Heart right ventricle (tissue), 16 donors: Measurements from ENCODE around the gene MTA1. TPM values are rescaled to one million over a fixed set of nuclear protein-coding genes. Genes with fewer than 3 reads are reported as not detected.
A peak's percentile ranks its signal among the peaks of the same experiment; 100 is the strongest.

Experiments used
- ATAC-seq, 8 donors: fragments of 200-7000 bp; cut with Tn5 transposase; one replicate each; pipeline ENCODE4 v1.9.1; 2020; ENCODE audit warnings: mild to moderate bottlenecking in 8 of 8, moderate library complexity in 8 of 8, moderate number of reproducible peaks in 1 of 8
- DNase-seq, 2 donors: peaks; one replicate each; pipeline ENCODE4 v3.0.0-alpha.2; 2020
- H3K27ac ChIP-seq, 10 donors: fragments of 200-600 bp; sonication (generic) in 2 of 10; one replicate each; pipeline versions ENCODE4 v1.5.0 to v1.8.0; 2020 to 2022; ENCODE audit warnings: mild to moderate bottlenecking in 3 of 10
- H3K27me3 ChIP-seq, 7 donors: fragments of 200-600 bp; one replicate each; pipeline ENCODE4 v1.8.0; 2021 to 2022; ENCODE audit warnings: mild to moderate bottlenecking in 2 of 7
- H3K36me3 ChIP-seq, 9 donors: fragments of 200-600 bp; sonication (generic) in 1 of 9; one replicate each; pipeline versions ENCODE4 v1.5.0 to v1.8.0; 2020 to 2022; ENCODE audit warnings: mild to moderate bottlenecking in 2 of 9
- H3K4me1 ChIP-seq, 9 donors: fragments of 200-600 bp; sonication (generic) in 1 of 9; one replicate each; pipeline versions ENCODE4 v1.5.0 to v1.8.0; 2020 to 2022; ENCODE audit warnings: mild to moderate bottlenecking in 4 of 9
- H3K4me3 ChIP-seq, 10 donors: fragments of 200-600 bp; sonication (generic) in 2 of 10; one replicate each; pipeline versions ENCODE4 v1.5.0 to v1.8.0; 2020 to 2022; ENCODE audit warnings: mild to moderate bottlenecking in 7 of 10, moderate library complexity in 2 of 10
- H3K9me3 ChIP-seq, 11 donors: fragments of 200-600 bp in 10 of 11; sonication (generic) in 2 of 11; one replicate each; pipeline versions ENCODE4 v1.5.0 to v1.8.0; 2013 to 2022; ENCODE audit warnings: mild to moderate bottlenecking in 2 of 11, control low read depth in 1 of 11, moderate library complexity in 1 of 11
- CTCF ChIP-seq, 9 donors: fragments of 200-600 bp; sonication (generic) in 2 of 9; IDR thresholded peaks; one replicate each; pipeline versions ENCODE4 v1.5.0 to v1.8.0; 2021 to 2022; ENCODE audit warnings: antibody characterized with exemption in 9 of 9, mild to moderate bottlenecking in 5 of 9, moderate library complexity in 1 of 9
- WGBS, 2 donors: extraction: QIAGEN DNeasy Blood & Tissue Kit; methylation state at CpG; one replicate each; pipeline ENCODE4 v1.1.7; 2013; ENCODE audit warnings: inconsistent platforms in 1 of 2; 5-methylcytosine and 5-hydroxymethylcytosine counted together
- intact Hi-C, 10 donors: fragments of 100-400 bp; cut with DNase I; formaldehyde crosslinking; loops; one replicate each; pipeline versions ENCODE4 v1.11.1 to v1.14.2; 2022
- polyA plus RNA-seq, 2 donors: library from polyadenylated mRNA; stranded (reverse); fragments of 200-250 nt; gene quantifications; one replicate each; pipeline ENCODE4 v1.2.3, GENCODE V29; 2013
- total RNA-seq, 10 donors: library from RNA; stranded (reverse); fragmentation: NEBNext Ultra II Directional in 3 of 10; extraction: Animal tissue kit (Norgen Biotek cat#: 25700) in 3 of 10; gene quantifications; one replicate each; pipeline versions ENCODE4 v1.2.1 to v1.2.4, GENCODE V29; 2021 to 2023
- donor health status: Arrhythmogenic right ventricular cardiomyopathy.
- donor health status: ischemic (EF 13 %, LVEDD 7.1; RV severe dilation, severe dysfunction).
- donor health status: healthy with polysubstance abuse.
- donor health status: DM: no; HTN: yes; CAD: no.
- donor health status: DM: no; HTN: no; CAD: no.
- donor health status: ischemic (EF 25% LVEDD 6.9; RV normal size, moderate dysfunction).
- donor health status: ischemic (EF 25% LVEDD 5.7; RV mildly dilated, moderate dysfunction).
- donor health status: healthy.
- donor health status: DM: yes; HTN: yes; CAD: no.
- donor health status: Ischemic cardiomyopathy.
- donor health status: ischemic (EF 35%, LVEDD 5.7; RV mildly dilated, moderate dysfunction).
- donor health status: nonischemic (EF 11% LVEDD 7.7; RV severe dilation, severe dysfunction).
- donor health status: DM: yes; HTN: yes; CAD: no.
- donor health status: PGD.
- donor health status: ischemic (EF 29% LVEDD 5.4; RV normal size, mild dysfunction).
- donor health status: nonischemic (EF 23%, LVEDD 6.1; RV moderate dilation, normal function).

The MTA1 gene
- total and polyA plus RNA-seq, 12 donors, result 94.4 to 250 (median 133) TPM

- H3K4me3 ChIP-seq, result no peak overlapping the region
- H3K9me3 ChIP-seq, result peaks cover 0 to 15% (median 0%) of the 10 kb centered on the region in 11 donors
- WGBS, 2 donors, result 85 to 88% methylated on average over 13 of the region's 13 CpGs
- TF ChIP-seq CTCF (IDR thresholded peaks at IDR 0.05), result no peak
- H3K27me3 ChIP-seq, result peaks cover 0 to 37% (median 3%) of the 10 kb centered on the region in 7 donors
- DNase-seq (no peak), ATAC-seq (no peak)
- H3K4me1 ChIP-seq, result peaks cover 3 to 17% (median 15%) of the 10 kb centered on the region in 9 donors
- no peaks in the 10 kb centered on the region for H3K36me3 ChIP-seq
- intact Hi-C loops, result no loop called here
- no peak overlapping the region for H3K27ac ChIP-seq
Measured at GRCh38 chr14:105408592-105408991, 11.0 kb upstream of the MTA1 start.

- Histone ChIP-seq H3K9me3 (peaks cover 0 to 8% (median 0%) of the 10 kb centered on the region in 11 donors), H3K36me3 (no peaks in the 10 kb centered on the region), H3K4me1 (peaks cover 3 to 22% (median 15%) of the 10 kb centered on the region in 9 donors), H3K27me3 (peaks cover 0 to 45% (median 3%) of the 10 kb centered on the region in 7 donors), H3K27ac (no peak overlapping the region), H3K4me3 (no peak overlapping the region)
- no peak for DNase-seq
- TF ChIP-seq CTCF (IDR thresholded peaks at IDR 0.05), result no peak
- no peak for ATAC-seq
- WGBS, 2 donors, result 88 to 89% methylated on average over 3 of the region's 3 CpGs
- intact Hi-C loops, result no loop called here
Measured at GRCh38 chr14:105409364-105409763, 10.3 kb upstream of the MTA1 start.

- H3K4me3 ChIP-seq, result peak overlapping the region in 4 of 10 donors; percentile 35 to 44 (median 40)
- intact Hi-C loops, result loop anchor here in 2 of 10 donors (5.0 to 10.0 kb wide), 2 partner anchors 38 to 74 kb away; partner anchors contain the start of gene CRIP1 (in 1 of the 2)
- H3K9me3 ChIP-seq, result no peaks in the 10 kb centered on the region
- ATAC-seq, result no peak
- H3K27me3 ChIP-seq, result peaks cover 0 to 53% (median 3%) of the 10 kb centered on the region in 7 donors
- H3K27ac ChIP-seq, result no peak overlapping the region
- H3K4me1 ChIP-seq, result peaks cover 3 to 32% (median 25%) of the 10 kb centered on the region in 9 donors
- DNase-seq, result no peak
- 52 to 59% methylated on average over 5 of the region's 5 CpGs for WGBS, 2 donors
- no peaks in the 10 kb centered on the region for H3K36me3 ChIP-seq
- no peak for TF ChIP-seq CTCF (IDR thresholded peaks at IDR 0.05)
Measured at GRCh38 chr14:105410642-105411016, 9.0 kb upstream of the MTA1 start.

- H3K36me3 ChIP-seq, result no peaks in the 10 kb centered on the region
- 7 to 9% methylated on average over 81 to 84 of the region's 86 CpGs for WGBS, 2 donors
- peaks cover 0 to 53% (median 3%) of the 10 kb centered on the region in 7 donors for H3K27me3 ChIP-seq
- peak overlapping the region in 9 of 10 donors; percentile 26 to 45 (median 40) for H3K4me3 ChIP-seq
- ATAC-seq (peak; percentile 12 to 54 (median 44)), DNase-seq (no peak)
- H3K27ac ChIP-seq, result no peak overlapping the region
- no peak for TF ChIP-seq CTCF (IDR thresholded peaks at IDR 0.05)
- intact Hi-C loops, result loop anchor here in 2 of 10 donors (5.0 to 10.0 kb wide), 2 partner anchors 39 to 74 kb away; partner anchors contain the start of gene CRIP1 (in 1 of the 2)
- H3K9me3 ChIP-seq, result no peaks in the 10 kb centered on the region
- H3K4me1 ChIP-seq, result peaks cover 3 to 35% (median 28%) of the 10 kb centered on the region in 9 donors
Measured at GRCh38 chr14:105411017-105411941, 8.3 kb upstream of the MTA1 start.
